Measurements from ENCODE around the gene UIMC1.
"Not testable (repeated sequence)": the region's sequence is repeated elsewhere in the genome, so short reads cannot be mapped to it uniquely, and the experiment has no call there.

The UIMC1 gene

GRCh38 chr5:176873011-176873410 lies 133.6 kb downstream of the UIMC1 start:
- DNase-seq (ENCODE audit: low read depth in 3 of 3, low spot score in 1 of 3): not testable (repeated sequence)

- not testable (repeated sequence) for DNase-seq (ENCODE audit: low read depth in 3 of 3, low spot score in 1 of 3)
Measured at GRCh38 chr5:176872586-176872985, 134.0 kb downstream of the UIMC1 start.

- DNase-seq (ENCODE audit: low read depth in 3 of 3, low spot score in 1 of 3): not testable (repeated sequence)
Measured at GRCh38 chr5:176870644-176871043, 135.9 kb downstream of the UIMC1 start.

- no peak for DNase-seq (ENCODE audit: low read depth in 3 of 3, low spot score in 1 of 3)
Measured at GRCh38 chr5:176870110-176870591, 136.4 kb downstream of the UIMC1 start.

- no peak for DNase-seq (ENCODE audit: low read depth in 3 of 3, low spot score in 1 of 3)
Measured at GRCh38 chr5:176869501-176870109, 137.0 kb downstream of the UIMC1 start.

GRCh38 chr5:176868731-176869130 lies 137.8 kb downstream of the UIMC1 start:
- DNase-seq (ENCODE audit: low read depth in 3 of 3, low spot score in 1 of 3): no peak

- DNase-seq (ENCODE audit: low read depth in 3 of 3, low spot score in 1 of 3): no peak
Measured at GRCh38 chr5:176868126-176868525, 138.5 kb downstream of the UIMC1 start.

GRCh38 chr5:176866707-176867310 lies 139.8 kb downstream of the UIMC1 start:
- no peak for DNase-seq (ENCODE audit: low read depth in 3 of 3, low spot score in 1 of 3)

GRCh38 chr5:176865964-176866363 lies 140.6 kb downstream of the UIMC1 start:
- DNase-seq (ENCODE audit: low read depth in 3 of 3, low spot score in 1 of 3): no peak

GRCh38 chr5:176864755-176865154 lies 141.8 kb downstream of the UIMC1 start:
- DNase-seq (ENCODE audit: low read depth in 3 of 3, low spot score in 1 of 3): no peak

GRCh38 chr5:176863765-176864098 lies 142.8 kb downstream of the UIMC1 start:
- no peak for DNase-seq (ENCODE audit: low read depth in 3 of 3, low spot score in 1 of 3)

GRCh38 chr5:176863041-176863764 lies 143.4 kb downstream of the UIMC1 start:
- DNase-seq (ENCODE audit: low read depth in 3 of 3, low spot score in 1 of 3): no peak

- DNase-seq (ENCODE audit: low read depth in 3 of 3, low spot score in 1 of 3): no peak
Measured at GRCh38 chr5:176862330-176862995, 144.1 kb downstream of the UIMC1 start.

- DNase-seq (ENCODE audit: low read depth in 3 of 3, low spot score in 1 of 3): no peak
Measured at GRCh38 chr5:176861276-176861675, 145.3 kb downstream of the UIMC1 start.

- DNase-seq (ENCODE audit: low read depth in 3 of 3, low spot score in 1 of 3): no peak
Measured at GRCh38 chr5:176860381-176860780, 146.2 kb downstream of the UIMC1 start.

GRCh38 chr5:176859916-176860315 lies 146.7 kb downstream of the UIMC1 start:
- no peak for DNase-seq (ENCODE audit: low read depth in 3 of 3, low spot score in 1 of 3)

GRCh38 chr5:176857894-176858273 lies 148.7 kb downstream of the UIMC1 start:
- DNase-seq (ENCODE audit: low read depth in 3 of 3, low spot score in 1 of 3): no peak

GRCh38 chr5:176857216-176857893 lies 149.2 kb downstream of the UIMC1 start:
- DNase-seq (ENCODE audit: low read depth in 3 of 3, low spot score in 1 of 3): no peak

- no peak for DNase-seq (ENCODE audit: low read depth in 3 of 3, low spot score in 1 of 3)
Measured at GRCh38 chr5:176856746-176857145, 149.8 kb downstream of the UIMC1 start.

GRCh38 chr5:176855598-176855997 lies 151.0 kb downstream of the UIMC1 start:
- no peak for DNase-seq (ENCODE audit: low read depth in 3 of 3, low spot score in 1 of 3)

Data from stimulated activated CD4-positive, alpha-beta T cell treated with anti-CD3 and anti-CD28 coated beads, TNF-alpha, amount 100 ng/mL, for 1 hour (primary cell).